ENCODE results near the gene FSTL4.

The FSTL4 gene

GRCh38 chr5:133362438-133362837 lies 249.9 kb downstream of the FSTL4 start:
- H3K4me3 ChIP-seq (ENCODE audit: severe bottlenecking), result no peak overlapping the region
- H3K27ac ChIP-seq (ENCODE audit: poor library complexity, severe bottlenecking), result no peak overlapping the region
- no peak for DNase-seq (ENCODE audit: low spot score)
- no peak for ATAC-seq (ENCODE audit: low read depth)
- TF ChIP-seq, protein P1, sequence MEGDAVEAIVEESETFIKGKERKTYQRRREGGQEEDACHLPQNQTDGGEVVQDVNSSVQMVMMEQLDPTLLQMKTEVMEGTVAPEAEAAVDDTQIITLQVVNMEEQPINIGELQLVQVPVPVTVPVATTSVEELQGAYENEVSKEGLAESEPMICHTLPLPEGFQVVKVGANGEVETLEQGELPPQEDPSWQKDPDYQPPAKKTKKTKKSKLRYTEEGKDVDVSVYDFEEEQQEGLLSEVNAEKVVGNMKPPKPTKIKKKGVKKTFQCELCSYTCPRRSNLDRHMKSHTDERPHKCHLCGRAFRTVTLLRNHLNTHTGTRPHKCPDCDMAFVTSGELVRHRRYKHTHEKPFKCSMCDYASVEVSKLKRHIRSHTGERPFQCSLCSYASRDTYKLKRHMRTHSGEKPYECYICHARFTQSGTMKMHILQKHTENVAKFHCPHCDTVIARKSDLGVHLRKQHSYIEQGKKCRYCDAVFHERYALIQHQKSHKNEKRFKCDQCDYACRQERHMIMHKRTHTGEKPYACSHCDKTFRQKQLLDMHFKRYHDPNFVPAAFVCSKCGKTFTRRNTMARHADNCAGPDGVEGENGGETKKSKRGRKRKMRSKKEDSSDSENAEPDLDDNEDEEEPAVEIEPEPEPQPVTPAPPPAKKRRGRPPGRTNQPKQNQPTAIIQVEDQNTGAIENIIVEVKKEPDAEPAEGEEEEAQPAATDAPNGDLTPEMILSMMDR (IDR thresholded peaks at IDR 0.05; ENCODE audit: poor library complexity, severe bottlenecking), result no peak
- H3K36me3 ChIP-seq (ENCODE audit: low read depth), result no peaks in the 10 kb centered on the region
- H3K9me3 ChIP-seq (ENCODE audit: severe bottlenecking), result no peaks in the 10 kb centered on the region
- H3K27me3 ChIP-seq (ENCODE audit: insufficient read depth, poor library complexity, severe bottlenecking), result no peaks in the 10 kb centered on the region
- no peaks in the 10 kb centered on the region for H3K4me1 ChIP-seq (ENCODE audit: insufficient read depth, poor library complexity, severe bottlenecking)

- TF ChIP-seq, protein P1 (IDR thresholded peaks at IDR 0.05; ENCODE audit: poor library complexity, severe bottlenecking), result no peak
- no peak for DNase-seq (ENCODE audit: low spot score)
- Histone ChIP-seq H3K9me3 (ENCODE audit: severe bottlenecking) (no peaks in the 10 kb centered on the region), H3K36me3 (ENCODE audit: low read depth) (no peaks in the 10 kb centered on the region), H3K4me3 (ENCODE audit: severe bottlenecking) (no peak overlapping the region), H3K4me1 (ENCODE audit: insufficient read depth, poor library complexity, severe bottlenecking) (no peaks in the 10 kb centered on the region), H3K27ac (ENCODE audit: poor library complexity, severe bottlenecking) (no peak overlapping the region), H3K27me3 (ENCODE audit: insufficient read depth, poor library complexity, severe bottlenecking) (no peaks in the 10 kb centered on the region)
- ATAC-seq (ENCODE audit: low read depth), result no peak
Measured at GRCh38 chr5:133361922-133362321, 250.4 kb downstream of the FSTL4 start.

DNA sequence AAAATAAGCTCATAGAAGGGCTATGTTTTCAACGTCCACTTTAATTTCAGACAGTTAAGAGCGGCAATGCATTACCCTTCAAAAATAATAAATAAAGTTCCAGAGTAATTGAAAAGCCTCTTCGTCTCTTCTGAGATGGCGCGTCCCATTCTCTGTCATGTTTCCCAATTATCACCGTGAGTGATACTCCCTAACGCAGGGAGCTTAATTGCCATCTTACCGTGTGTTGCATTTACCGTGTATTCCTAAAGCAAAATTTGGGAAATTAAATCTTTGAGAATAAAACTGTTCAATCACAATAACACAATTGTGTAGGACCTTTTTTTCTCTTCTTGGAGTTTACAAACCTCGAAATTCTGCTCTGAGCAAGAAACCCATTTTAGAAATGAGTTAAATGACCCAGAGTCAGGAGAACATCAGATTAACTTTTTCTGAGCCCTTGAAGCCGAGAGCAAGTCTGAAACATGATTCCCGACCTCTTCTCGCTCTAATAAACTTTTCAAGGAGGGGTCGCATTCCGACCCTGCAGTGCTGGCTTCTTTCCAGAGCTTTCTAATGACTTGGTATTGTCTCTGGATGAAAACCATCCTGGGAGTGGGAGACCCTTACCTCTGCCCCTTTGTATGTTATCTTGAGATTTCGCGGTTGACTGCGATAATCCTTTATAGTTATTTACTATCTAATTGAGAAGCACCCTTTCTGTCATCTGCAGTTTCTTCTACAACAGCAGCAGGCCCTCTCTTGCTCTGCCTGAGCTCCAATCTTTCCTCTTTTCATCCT lies 251.5 kb downstream of the FSTL4 start:
- no peak overlapping the region for H3K27ac ChIP-seq (ENCODE audit: poor library complexity, severe bottlenecking)

GRCh38 chr5:133359861-133360260 lies 252.5 kb downstream of the FSTL4 start:
- no peaks in the 10 kb centered on the region for H3K36me3 ChIP-seq (ENCODE audit: low read depth)
- H3K4me3 ChIP-seq (ENCODE audit: severe bottlenecking), result no peak overlapping the region
- no peaks in the 10 kb centered on the region for H3K27me3 ChIP-seq (ENCODE audit: insufficient read depth, poor library complexity, severe bottlenecking)
- H3K9me3 ChIP-seq (ENCODE audit: severe bottlenecking), result no peaks in the 10 kb centered on the region
- no peaks in the 10 kb centered on the region for H3K4me1 ChIP-seq (ENCODE audit: insufficient read depth, poor library complexity, severe bottlenecking)
- TF ChIP-seq, protein P1 (IDR thresholded peaks at IDR 0.05; ENCODE audit: poor library complexity, severe bottlenecking), result no peak
- ATAC-seq (ENCODE audit: low read depth) (no peak), DNase-seq (ENCODE audit: low spot score) (no peak)
- H3K27ac ChIP-seq (ENCODE audit: poor library complexity, severe bottlenecking), result no peak overlapping the region

More for the DNA sequence above, 251.5 kb downstream of the FSTL4 start:
- H3K4me1 ChIP-seq (ENCODE audit: insufficient read depth, poor library complexity, severe bottlenecking), result no peaks in the 10 kb centered on the region
- ATAC-seq (ENCODE audit: low read depth) (no peak), DNase-seq (ENCODE audit: low spot score) (no peak)
- H3K9me3 ChIP-seq (ENCODE audit: severe bottlenecking), result no peaks in the 10 kb centered on the region
- TF ChIP-seq, protein P1 (IDR thresholded peaks at IDR 0.05; ENCODE audit: poor library complexity, severe bottlenecking), result no peak
- no peaks in the 10 kb centered on the region for H3K36me3 ChIP-seq (ENCODE audit: low read depth)
- H3K27me3 ChIP-seq (ENCODE audit: insufficient read depth, poor library complexity, severe bottlenecking), result no peaks in the 10 kb centered on the region
- H3K4me3 ChIP-seq (ENCODE audit: severe bottlenecking), result no peak overlapping the region

DNA sequence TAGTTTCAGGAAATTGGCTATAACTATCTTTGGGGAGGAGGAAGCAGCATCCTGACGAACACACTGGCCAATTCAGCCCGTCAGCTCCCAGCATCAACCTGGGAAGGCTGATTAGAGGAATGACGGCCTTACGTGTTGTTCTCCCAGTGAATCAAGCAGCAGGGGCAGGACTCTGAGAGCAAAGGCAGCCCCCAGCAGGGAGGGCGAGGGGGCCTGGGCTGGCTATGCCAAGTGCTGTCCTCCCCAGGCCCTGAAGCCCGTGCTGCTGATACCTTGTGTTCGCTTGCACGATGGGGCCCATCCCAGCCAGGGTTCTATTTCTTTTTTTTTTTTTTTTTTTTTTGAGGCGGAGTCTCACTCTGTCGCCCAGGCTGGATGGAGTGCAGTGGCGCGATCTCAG lies 254.1 kb downstream of the FSTL4 start:
- no peaks in the 10 kb centered on the region for H3K27me3 ChIP-seq (ENCODE audit: insufficient read depth, poor library complexity, severe bottlenecking)
- no peaks in the 10 kb centered on the region for H3K36me3 ChIP-seq (ENCODE audit: low read depth)
- TF ChIP-seq, protein P1 (IDR thresholded peaks at IDR 0.05; ENCODE audit: poor library complexity, severe bottlenecking), result no peak
- no peak overlapping the region for H3K4me3 ChIP-seq (ENCODE audit: severe bottlenecking)
- H3K4me1 ChIP-seq (ENCODE audit: insufficient read depth, poor library complexity, severe bottlenecking), result no peaks in the 10 kb centered on the region
- H3K9me3 ChIP-seq (ENCODE audit: severe bottlenecking), result no peaks in the 10 kb centered on the region
- ATAC-seq (ENCODE audit: low read depth) (no peak), DNase-seq (ENCODE audit: low spot score) (no peak)
- no peak overlapping the region for H3K27ac ChIP-seq (ENCODE audit: poor library complexity, severe bottlenecking)

All from RWPE2 (cell line).